GM18858 (cell line): ENCODE data around the gene MERTK.
A peak's percentile ranks its signal among the peaks of the same experiment; 100 is the strongest.
"Not testable (repeated sequence)": the region's sequence is repeated elsewhere in the genome, so short reads cannot be mapped to it uniquely, and the experiment has no call there.

ENCODE experiments used
- ATAC-seq: cut with Tn5 transposase; IDR thresholded peaks from one replicate; pipeline ENCODE4 v1.9.1; 2021; ENCODE audit not compliant: unreplicated experiment

MERTK gene

DNA sequence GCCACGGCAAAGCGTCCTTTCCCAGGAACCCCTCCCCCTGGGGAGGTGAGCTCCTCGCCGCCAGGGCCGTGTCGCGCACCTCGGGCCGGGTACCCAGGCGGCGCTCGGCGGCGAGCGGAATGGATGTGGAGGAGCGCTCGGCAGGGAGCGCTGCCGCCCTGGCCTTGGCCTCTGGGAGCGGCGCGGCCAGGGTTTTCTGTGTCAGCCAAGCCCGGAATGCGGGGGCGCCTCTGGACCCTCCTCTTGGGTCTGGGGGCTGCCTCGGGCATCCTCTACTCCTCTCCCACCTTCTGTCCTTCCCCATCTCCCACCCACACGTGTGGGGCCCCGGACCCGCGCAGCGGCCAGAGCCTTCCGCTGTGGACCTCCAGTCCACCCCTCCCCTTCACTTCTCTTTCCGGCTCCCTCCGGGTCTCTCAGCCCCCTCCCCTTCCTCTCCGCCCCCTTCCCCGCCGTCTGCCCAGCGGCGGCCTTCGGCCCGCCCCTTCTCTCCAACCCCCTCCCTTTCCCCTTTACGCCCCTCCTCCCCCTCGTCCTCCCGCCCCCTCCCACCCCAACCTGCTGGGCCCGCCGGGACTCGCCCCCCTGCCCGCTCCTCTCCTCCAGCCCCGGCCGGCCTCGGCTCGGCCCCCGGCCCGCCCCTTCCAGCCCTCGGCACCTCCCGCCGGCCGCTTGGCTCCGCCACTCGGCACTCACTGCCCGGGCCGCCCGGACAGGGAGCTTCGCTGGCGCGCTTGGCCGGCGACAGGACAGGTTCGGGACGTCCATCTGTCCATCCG lies at the start of gene MERTK:
TSS of gene MERTK (plus strand) at position 684 of the 779 bp plus-strand sequence. CDS start 129 bp downstream, outside the sequence.
- ATAC-seq, result no peak

DNA sequence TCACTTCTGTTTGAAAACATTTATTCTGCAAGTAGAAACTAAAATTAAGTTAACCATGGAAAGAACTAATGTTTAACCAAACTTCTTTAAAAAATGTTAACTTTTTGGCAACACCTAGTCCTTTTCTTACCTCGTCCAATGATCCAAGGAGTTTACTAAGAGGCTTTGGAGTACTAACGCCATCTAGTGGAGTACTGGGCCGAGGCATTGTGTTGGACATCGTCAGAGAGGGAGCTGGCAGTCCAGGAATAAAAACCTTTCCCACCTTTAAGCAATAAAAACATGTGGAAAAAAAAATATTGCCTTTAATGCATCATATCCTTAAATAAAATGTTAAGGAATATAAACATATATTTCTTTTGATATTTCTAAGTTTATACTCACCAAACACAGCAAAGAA lies 47.8 kb upstream of the MERTK start:
- not testable (repeated sequence) for ATAC-seq

DNA sequence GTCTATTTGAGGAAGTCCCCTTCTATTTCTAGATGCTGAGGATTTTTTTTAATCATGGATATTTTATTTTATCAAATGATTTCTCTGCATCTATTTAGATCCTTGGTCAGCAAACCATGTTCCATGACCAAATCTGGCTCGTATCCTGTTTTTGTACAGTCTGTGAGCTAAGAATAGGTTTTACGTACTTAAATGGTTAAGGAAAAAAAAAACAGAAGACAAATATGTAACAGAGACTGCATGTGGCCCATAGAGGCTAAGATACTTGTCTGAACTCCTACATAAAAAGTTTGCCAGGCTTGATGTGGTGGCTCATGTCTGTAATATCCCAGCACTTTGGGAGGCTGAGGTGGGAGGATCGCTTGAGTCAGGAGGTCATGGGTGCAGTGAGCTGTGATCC lies 45.9 kb upstream of the MERTK start:
- ATAC-seq, result not testable (repeated sequence)

DNA sequence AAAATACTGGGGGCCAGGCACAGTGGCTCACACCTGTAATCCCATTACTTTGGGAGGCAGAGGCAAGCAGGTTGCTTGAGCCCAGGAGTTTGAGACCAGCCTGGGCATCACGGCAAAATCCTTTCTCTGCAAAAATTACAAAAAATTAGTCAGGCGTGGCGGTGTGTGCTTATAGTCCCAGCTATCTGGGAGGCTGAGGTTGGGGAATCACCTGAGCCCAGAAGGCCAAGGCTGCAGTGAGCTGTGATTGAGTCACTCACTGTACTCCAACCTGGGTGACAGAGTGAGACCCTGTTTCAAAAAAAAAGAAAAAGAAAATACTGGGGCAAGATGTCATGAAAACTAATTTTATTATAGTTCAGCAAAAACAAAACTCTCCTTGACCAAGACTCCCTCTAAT lies 38.4 kb upstream of the MERTK start:
- not testable (repeated sequence) for ATAC-seq

DNA sequence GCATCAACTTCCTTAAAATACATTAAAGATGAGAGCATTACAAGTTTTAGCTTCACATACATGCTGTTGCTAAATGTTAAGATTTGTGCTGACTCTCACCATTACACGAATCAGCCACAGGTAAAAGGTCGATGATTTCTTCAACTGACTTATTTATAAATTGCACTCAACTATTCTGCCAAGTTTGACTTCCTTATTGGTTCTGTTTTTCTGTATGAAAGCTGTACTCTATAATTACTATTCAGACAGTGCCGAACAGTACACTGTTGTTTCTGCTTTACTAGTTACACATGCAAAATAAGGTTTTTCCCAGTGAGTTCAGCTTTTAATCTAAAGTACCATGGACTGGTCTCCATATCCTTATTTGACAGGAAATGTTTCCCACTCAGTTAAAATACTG lies 33.3 kb upstream of the MERTK start:
- ATAC-seq, result not testable (repeated sequence)

DNA sequence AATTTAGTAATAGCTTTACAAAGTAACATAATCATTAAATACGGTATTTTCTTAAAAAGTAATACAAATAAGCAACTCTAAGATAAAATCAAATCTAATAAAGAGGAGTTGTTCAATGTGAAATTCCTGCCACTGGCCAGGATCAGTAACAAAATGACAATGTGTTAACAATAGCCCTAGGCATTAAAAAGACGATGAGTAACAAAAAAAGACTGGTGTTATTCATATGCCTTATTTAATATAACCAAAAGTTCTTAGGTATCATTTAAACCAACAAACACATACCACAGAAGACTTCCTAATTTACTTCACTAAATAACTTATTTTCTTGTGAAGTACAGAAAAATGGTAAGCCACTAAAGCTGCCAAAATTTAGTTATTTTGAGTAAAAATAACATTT lies 25.6 kb upstream of the MERTK start:
- not testable (repeated sequence) for ATAC-seq

DNA sequence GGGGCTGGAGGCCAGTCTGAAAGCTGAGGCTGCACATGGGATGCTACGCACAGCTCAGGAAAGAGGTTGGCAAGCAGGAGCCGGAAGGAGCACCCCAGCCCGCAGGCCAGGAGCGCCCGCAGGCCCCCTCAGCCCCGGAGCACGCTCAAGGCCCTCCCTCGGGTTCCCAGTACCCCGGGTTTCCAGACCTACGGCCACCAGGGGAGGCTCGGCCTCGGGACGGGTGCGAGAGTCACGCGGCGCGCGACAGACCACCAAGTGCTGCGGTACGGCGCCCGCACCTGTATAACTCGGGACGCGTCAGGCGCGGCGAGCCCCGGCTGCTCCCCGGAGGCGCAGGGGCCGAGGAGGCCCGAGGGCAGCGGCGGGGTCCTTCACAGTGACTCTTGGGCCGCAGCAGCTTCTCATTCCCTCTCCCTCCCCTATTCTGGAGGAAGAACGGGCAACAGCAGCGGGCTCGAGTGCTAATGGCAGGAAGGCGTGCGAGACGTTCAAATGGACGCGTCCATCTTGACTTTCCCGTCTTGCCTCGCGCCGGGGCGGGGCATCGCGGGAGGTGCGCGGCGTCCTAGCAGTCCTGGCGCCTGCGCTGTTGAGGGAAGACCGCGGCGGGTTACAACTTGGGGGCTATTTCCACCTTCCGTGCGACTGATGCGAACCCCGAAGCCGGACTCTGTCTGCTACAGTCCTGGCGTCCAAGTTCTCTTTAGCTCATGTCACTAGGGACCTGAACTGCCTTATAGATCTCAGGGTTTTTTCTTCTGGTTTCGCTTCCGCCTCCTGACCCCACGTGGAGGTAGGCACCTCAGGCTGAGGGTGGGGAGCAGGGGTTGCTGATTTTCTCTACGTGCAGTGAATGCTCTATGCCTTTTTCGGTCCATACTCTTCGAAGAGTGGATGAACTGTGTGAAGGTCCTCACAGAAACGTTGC lies 14.5 kb upstream of the MERTK start, which contains the start of gene ANAPC1:
TSS of gene ANAPC1 (minus strand) at position 533 of the 931 bp plus-strand sequence. CDS start 3,368 bp downstream, outside the sequence.
- no peak for ATAC-seq

GRCh38 chr2:111884592-111884964 lies 13.8 kb upstream of the MERTK start:
- ATAC-seq, result no peak

- ATAC-seq, result no peak
Measured at GRCh38 chr2:111896024-111896423, 2.4 kb upstream of the MERTK start.

DNA sequence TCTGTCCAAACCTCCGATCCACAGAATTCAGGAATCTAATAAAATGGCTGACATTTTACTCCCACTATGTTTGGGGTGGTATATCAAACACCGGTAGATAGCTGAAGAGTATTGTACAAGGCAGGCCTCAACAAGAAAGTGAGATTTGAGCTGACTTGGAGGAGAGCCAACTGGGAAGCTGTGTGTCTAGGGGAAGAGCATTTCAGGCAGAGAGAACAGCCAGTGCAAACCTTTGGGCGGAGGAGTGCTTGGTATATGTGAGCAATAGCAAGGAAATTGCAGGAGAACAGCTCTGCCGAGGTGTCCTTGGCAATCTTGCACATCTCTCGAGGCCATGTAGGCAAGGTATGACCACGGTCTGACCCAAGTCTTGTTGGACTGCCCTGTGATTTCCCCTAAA lies 1.8 kb upstream of the MERTK start:
- no peak for ATAC-seq

- ATAC-seq, result no peak
Measured at GRCh38 chr2:111897630-111897923, 830 bp upstream of the MERTK start.

DNA sequence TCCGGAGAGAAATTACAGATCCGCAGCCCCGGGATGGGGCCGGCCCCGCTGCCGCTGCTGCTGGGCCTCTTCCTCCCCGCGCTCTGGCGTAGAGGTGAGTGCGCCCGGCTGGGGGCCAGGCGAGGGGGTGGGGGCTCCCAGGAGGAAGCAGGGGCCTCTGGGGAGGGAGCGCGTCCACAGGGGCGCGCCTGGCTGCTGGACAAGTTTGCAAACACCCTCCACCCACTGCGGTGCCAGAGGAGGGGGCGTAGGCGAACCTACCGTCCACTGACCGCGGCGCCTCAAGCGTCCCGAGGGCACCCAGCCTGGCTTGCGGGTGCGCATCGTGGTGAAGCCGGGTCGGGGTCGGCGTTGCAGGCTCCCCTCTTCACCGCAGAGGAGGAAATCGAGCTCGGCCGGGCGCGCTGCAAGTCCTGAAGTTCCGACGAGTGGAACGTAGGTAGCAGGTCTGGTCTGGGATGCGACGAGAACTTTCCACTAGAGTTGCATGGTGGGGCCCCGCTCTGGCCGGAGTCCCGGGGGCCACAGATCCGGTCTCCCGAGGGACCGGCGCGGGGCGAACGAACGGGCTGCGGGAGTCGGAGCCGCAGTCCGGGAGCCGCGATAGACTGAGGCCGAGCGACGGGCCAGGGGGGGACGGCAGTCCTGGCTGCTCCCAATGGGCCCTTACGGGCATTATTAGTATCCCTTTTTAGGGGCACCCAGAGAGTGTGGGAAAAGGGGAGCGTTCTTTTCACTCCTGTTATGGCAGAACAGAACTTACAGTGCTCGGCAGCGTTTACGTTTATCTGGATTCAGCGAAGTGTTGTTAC lies 502 bp downstream of the MERTK start:
- ATAC-seq, result no peak

DNA sequence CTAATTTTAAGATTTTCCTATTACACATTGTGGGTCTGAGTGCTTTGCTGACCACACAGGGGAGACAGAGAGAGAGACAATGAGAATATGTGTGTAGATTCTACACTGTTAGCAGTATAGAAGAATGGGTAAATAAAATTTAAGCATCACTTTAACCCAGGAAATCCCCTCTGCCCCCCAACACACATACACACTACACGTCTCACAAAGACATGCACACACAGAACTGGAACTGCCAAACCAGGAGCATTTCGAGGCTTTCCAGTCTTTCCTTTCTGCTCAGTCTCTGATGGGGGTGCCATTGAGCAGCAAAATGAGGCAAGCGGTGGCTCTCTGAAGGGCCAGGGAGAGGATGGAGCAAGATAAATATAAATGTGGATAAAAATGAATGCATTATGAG lies 2.5 kb downstream of the MERTK start:
- ATAC-seq, result no peak

GRCh38 chr2:111903516-111903915 lies 5.1 kb downstream of the MERTK start:
- ATAC-seq, result no peak

GRCh38 chr2:111903930-111904439 lies 5.6 kb downstream of the MERTK start:
- no peak for ATAC-seq

- ATAC-seq, result no peak
Measured at GRCh38 chr2:111904726-111905474, 6.5 kb downstream of the MERTK start.

DNA sequence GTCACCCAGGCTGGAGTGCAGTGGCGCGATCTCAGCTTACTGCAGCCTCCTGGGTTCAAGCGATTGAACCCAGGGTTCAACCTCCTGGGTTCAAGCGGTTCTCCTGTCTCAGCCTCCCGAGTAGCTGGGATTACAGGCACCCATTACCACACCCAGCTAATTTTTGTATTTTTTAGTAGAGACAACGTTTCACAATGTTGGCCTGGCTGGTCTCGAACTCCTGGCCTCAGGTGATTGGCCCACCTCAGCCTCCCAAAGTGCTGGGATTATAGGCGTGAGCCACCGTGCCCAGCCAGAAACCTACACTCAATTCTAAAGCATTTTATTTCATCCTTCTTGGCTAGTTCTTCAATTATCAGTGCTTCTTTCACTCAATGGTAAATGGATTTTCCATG lies 7.1 kb downstream of the MERTK start:
- ATAC-seq, result not testable (repeated sequence)

GRCh38 chr2:111905990-111906735 lies 7.8 kb downstream of the MERTK start:
- ATAC-seq, result peak; percentile 69

- ATAC-seq, result no peak
Measured at GRCh38 chr2:111908578-111908977, 10.2 kb downstream of the MERTK start.

DNA sequence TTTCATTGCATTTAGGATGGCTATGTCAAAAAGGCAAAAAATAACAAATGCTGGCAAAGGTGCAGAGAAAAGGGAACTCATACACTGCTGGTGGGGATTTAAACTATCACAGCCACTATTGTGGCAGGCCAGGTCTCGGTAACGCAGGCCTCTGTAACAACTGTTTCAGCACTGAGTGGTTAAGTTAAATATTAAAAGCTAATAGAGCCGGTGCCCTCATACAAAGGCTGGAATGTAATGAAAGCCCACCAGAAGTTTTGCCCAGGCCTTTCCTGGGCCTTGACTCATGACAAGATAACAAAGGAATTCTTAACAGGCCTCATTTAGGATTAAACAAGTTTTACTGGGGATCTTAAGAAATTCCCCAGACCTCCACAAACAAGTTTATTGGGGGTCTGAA lies 10.7 kb downstream of the MERTK start:
- ATAC-seq, result no peak
